Esophagus muscularis mucosa (tissue), 4 donors: ENCODE data around the gene ATP2A3. TPM values are rescaled to one million over a fixed set of nuclear protein-coding genes. Genes with fewer than 3 reads are reported as not detected.

Source experiments
- DNase-seq: peaks from one replicate; pipeline ENCODE4 v3.0.0-alpha.2; 2017; ENCODE audit errors: extremely low spot score
- H3K27ac ChIP-seq, 4 donors: fragments of 200-600 bp; sonication (generic); replicated peaks in 1 of 4; 1 replicate in 3 of 4; 2 replicates in 1 of 4; pipeline ENCODE4 v1.5.1; 2016 to 2019; ENCODE audit warnings: mild to moderate bottlenecking in 1 of 4
- H3K27me3 ChIP-seq, 4 donors: fragments of 200-600 bp; sonication (generic); one replicate each; pipeline versions ENCODE4 v1.5.1 to v1.6.0; 2016 to 2019
- H3K36me3 ChIP-seq, 4 donors: fragments of 200-600 bp; sonication (generic); one replicate each; pipeline ENCODE4 v1.5.1; 2016 to 2019
- H3K4me1 ChIP-seq, 4 donors: fragments of 200-600 bp; sonication (generic); one replicate each; pipeline ENCODE4 v1.5.1; 2016 to 2019
- H3K4me3 ChIP-seq, 4 donors: fragments of 200-600 bp; sonication (generic); 1 replicate in 2 of 4; 2 replicates in 2 of 4; pipeline ENCODE4 v1.5.1; 2016 to 2019; ENCODE audit warnings: mild to moderate bottlenecking in 4 of 4, moderate library complexity in 1 of 4
- H3K9me3 ChIP-seq, 4 donors: fragments of 200-600 bp; sonication (generic); 1 replicate in 3 of 4; 2 replicates in 1 of 4; pipeline ENCODE4 v1.5.1; 2016 to 2019
- CTCF ChIP-seq, 3 experiments: fragments of 200-600 bp in 2 of 3; fragments of 450-650 bp in 1 of 3; sonication (generic) in 2 of 3; IDR thresholded peaks; one replicate each; pipeline ENCODE4 v1.5.1; 2017 to 2019; ENCODE audit warnings: antibody characterized with exemption in 3 of 3, mild to moderate bottlenecking in 2 of 3, moderate library complexity in 1 of 3
- EP300 ChIP-seq: sonication (generic); formaldehyde crosslinking; IDR thresholded peaks from one replicate; pipeline ENCODE4 v1.6.1; 2017; ENCODE audit warnings: antibody characterized with exemption
- POLR2A ChIP-seq: fragments of 450-650 bp; IDR thresholded peaks from one replicate; pipeline ENCODE4 v1.6.1; 2017; ENCODE audit warnings: antibody characterized with exemption, moderate library complexity, mild to moderate bottlenecking, low read depth
- POLR2AphosphoS5 ChIP-seq, 2 donors: sonication (generic); formaldehyde crosslinking; IDR thresholded peaks; one replicate each; pipeline ENCODE4 v1.6.1; 2017; ENCODE audit warnings: antibody characterized with exemption in 2 of 2
- WGBS: methylation state at CpG from one replicate; pipeline ENCODE4 v1.1.5; 2018; 5-methylcytosine and 5-hydroxymethylcytosine counted together
- intact Hi-C: fragments of 100-400 bp; cut with DNase I; formaldehyde crosslinking; loops from one replicate; pipeline ENCODE4 v1.15.1; 2023
- total RNA-seq, 4 donors: library from RNA; depleted of rRNA; stranded (reverse); fragments of >200 nt; gene quantifications; one replicate each; pipeline versions ENCODE4 v1.1.0 to v1.2.1, GENCODE V29; 2016

Gene ATP2A3
- total RNA-seq, 4 donors from 2014 or later: 17.9 to 35.4 (median 24.8) TPM

GRCh38 chr17:3935825-3936355 lies 28.3 kb downstream of the ATP2A3 start:
- H3K27me3 ChIP-seq: no peaks in the 10 kb centered on the region
- TF ChIP-seq CTCF (IDR thresholded peaks at IDR 0.05) (no peak), EP300 (no peak), POLR2A (no peak), POLR2AphosphoS5 (IDR thresholded peaks at IDR 0.05) (no peak)
- H3K9me3 ChIP-seq: no peaks in the 10 kb centered on the region
- intact Hi-C loops: loop anchor here (5.0 to 10.0 kb wide), 2 partner anchors 66 to 139 kb away; no protein-coding TSS in a partner anchor
- H3K27ac ChIP-seq: no peak overlapping the region
- 94% methylated on average over 6 of the region's 9 CpGs for WGBS
- H3K4me3 ChIP-seq: no peak overlapping the region
- no peaks in the 10 kb centered on the region for H3K4me1 ChIP-seq
- no peak for DNase-seq
- H3K36me3 ChIP-seq: peaks cover 6 to 58% (median 27%) of the 10 kb centered on the region in 4 donors

- no peaks in the 10 kb centered on the region for H3K27me3 ChIP-seq
- DNase-seq: no peak
- no peak overlapping the region for H3K27ac ChIP-seq
- WGBS: 6% methylated on average over 9 of the region's 10 CpGs
- H3K4me1 ChIP-seq: no peaks in the 10 kb centered on the region
- peaks cover 6 to 51% (median 24%) of the 10 kb centered on the region in 4 donors for H3K36me3 ChIP-seq
- H3K4me3 ChIP-seq: no peak overlapping the region
- H3K9me3 ChIP-seq: no peaks in the 10 kb centered on the region
- peak; percentile 57 to 71 (median 69) for TF ChIP-seq CTCF (IDR thresholded peaks at IDR 0.05)
- peak in 1 of 2 donors; percentile 42 for TF ChIP-seq POLR2AphosphoS5 (IDR thresholded peaks at IDR 0.05)
- TF ChIP-seq EP300: no peak
- intact Hi-C loops: loop anchor here (5.0 to 10.0 kb wide), 2 partner anchors 67 to 140 kb away; no protein-coding TSS in a partner anchor
Observed at GRCh38 chr17:3935140-3935542, 29.1 kb downstream of the ATP2A3 start.

GRCh38 chr17:3929764-3930163 lies 34.5 kb downstream of the ATP2A3 start:
- Histone ChIP-seq H3K9me3 (no peaks in the 10 kb centered on the region), H3K27ac (no peak overlapping the region), H3K36me3 (peaks cover 0 to 25% (median 5%) of the 10 kb centered on the region in 4 donors), H3K4me1 (peaks cover 9 to 19% (median 13%) of the 10 kb centered on the region in 4 donors), H3K27me3 (no peaks in the 10 kb centered on the region), H3K4me3 (no peak overlapping the region)
- WGBS: 100% methylated on average over 1 of the region's 1 CpG
- intact Hi-C loops: loop anchor here (10.0 kb wide), 1 partner anchor 145 kb away; no protein-coding TSS in a partner anchor
- TF ChIP-seq EP300 (no peak), CTCF (IDR thresholded peaks at IDR 0.05) (no peak), POLR2AphosphoS5 (IDR thresholded peaks at IDR 0.05) (no peak), POLR2A (no peak)
- no peak for DNase-seq

- TF ChIP-seq POLR2A (no peak), CTCF (IDR thresholded peaks at IDR 0.05) (no peak), POLR2AphosphoS5 (IDR thresholded peaks at IDR 0.05) (no peak), EP300 (no peak)
- 86% methylated on average over 10 of the region's 12 CpGs for WGBS
- no peak for DNase-seq
Observed at GRCh38 chr17:3929181-3929580, 35.1 kb downstream of the ATP2A3 start.

GRCh38 chr17:3928406-3928805 lies 35.8 kb downstream of the ATP2A3 start:
- TF ChIP-seq CTCF (IDR thresholded peaks at IDR 0.05): no peak
- TF ChIP-seq POLR2AphosphoS5 (IDR thresholded peaks at IDR 0.05): no peak
- no peak for TF ChIP-seq POLR2A
- no peak for TF ChIP-seq EP300
- Histone ChIP-seq H3K36me3 (peaks cover 0 to 25% (median 5%) of the 10 kb centered on the region in 4 donors), H3K27me3 (no peaks in the 10 kb centered on the region), H3K9me3 (no peaks in the 10 kb centered on the region), H3K27ac (no peak overlapping the region), H3K4me3 (no peak overlapping the region), H3K4me1 (peaks cover 10 to 29% (median 19%) of the 10 kb centered on the region in 4 donors)
- intact Hi-C loops: no loop called here
- no peak for DNase-seq
- 89% methylated on average over 3 of the region's 16 CpGs for WGBS

More at GRCh38 chr17:3929181-3929580, 35.1 kb downstream of the ATP2A3 start:
- Histone ChIP-seq H3K9me3 (no peaks in the 10 kb centered on the region), H3K27me3 (no peaks in the 10 kb centered on the region), H3K4me1 (peaks cover 10 to 25% (median 19%) of the 10 kb centered on the region in 4 donors), H3K27ac (no peak overlapping the region), H3K4me3 (no peak overlapping the region), H3K36me3 (peaks cover 0 to 25% (median 5%) of the 10 kb centered on the region in 4 donors)
- intact Hi-C loops: no loop called here
